Central memory CD8-positive, alpha-beta T cell (primary cell): Measurements from ENCODE around the gene SNX9.
A peak's percentile ranks its signal among the peaks of the same experiment; 100 is the strongest.

Experiments used
- ATAC-seq: fragments of 150-1000 bp; cut with Tn5 transposase; replicated peaks from 2 replicates; pipeline ENCODE4 v1.10.0; 2022; ENCODE audit warnings: mild to moderate bottlenecking, moderate FRiP score, moderate number of reproducible peaks; ENCODE audit not compliant: poor library complexity, severe bottlenecking; ENCODE audit errors: extremely low read depth
- DNase-seq, 2 donors: peaks; one replicate each; pipeline ENCODE4 v3.0.0; 2021; ENCODE audit warnings: low spot score in 2 of 2
- H3K27ac Mint-ChIP-seq: one replicate; pipeline ENCODE4 v1.8.0; 2022; ENCODE audit warnings: low read depth, mild to moderate bottlenecking, moderate library complexity, mixed read lengths
- H3K27me3 Mint-ChIP-seq: one replicate; pipeline ENCODE4 v1.8.0; 2022; ENCODE audit warnings: mixed read lengths
- H3K36me3 Mint-ChIP-seq: one replicate; pipeline ENCODE4 v1.8.0; 2022; ENCODE audit warnings: mild to moderate bottlenecking, moderate library complexity, mixed read lengths; ENCODE audit not compliant: insufficient read depth
- H3K4me1 Mint-ChIP-seq: one replicate; pipeline ENCODE4 v1.8.0; 2022; ENCODE audit warnings: mixed read lengths
- H3K4me3 Mint-ChIP-seq: one replicate; pipeline ENCODE4 v1.8.0; 2022; ENCODE audit warnings: mild to moderate bottlenecking, moderate library complexity, mixed read lengths
- H3K9me3 Mint-ChIP-seq: one replicate; pipeline ENCODE4 v1.8.0; 2022; ENCODE audit warnings: mixed read lengths

Gene SNX9

GRCh38 chr6:157877149-157877548, 54.1 kb downstream of the SNX9 start:
- H3K4me1 Mint-ChIP-seq: no peaks in the 10 kb centered on the region
- no peaks in the 10 kb centered on the region for H3K27me3 Mint-ChIP-seq
- no peaks in the 10 kb centered on the region for H3K9me3 Mint-ChIP-seq
- ATAC-seq: no peak
- peaks cover 23% of the 10 kb centered on the region for H3K36me3 Mint-ChIP-seq
- no peak overlapping the region for H3K4me3 Mint-ChIP-seq
- DNase-seq: no peak
- no peak overlapping the region for H3K27ac Mint-ChIP-seq

GRCh38 chr6:157877573-157878438, 54.8 kb downstream of the SNX9 start:
- DNase-seq: no peak

GRCh38 chr6:157879034-157879872, 56.2 kb downstream of the SNX9 start:
- Mint-ChIP-seq H3K4me1 (no peaks in the 10 kb centered on the region), H3K4me3 (no peak overlapping the region), H3K36me3 (peaks cover 23% of the 10 kb centered on the region), H3K27me3 (no peaks in the 10 kb centered on the region), H3K9me3 (no peaks in the 10 kb centered on the region), H3K27ac (no peak overlapping the region)
- DNase-seq (no peak), ATAC-seq (no peak)

More at GRCh38 chr6:157877573-157878438, 54.8 kb downstream of the SNX9 start:
- Mint-ChIP-seq H3K36me3 (peaks cover 23% of the 10 kb centered on the region), H3K4me3 (no peak overlapping the region), H3K27me3 (no peaks in the 10 kb centered on the region), H3K9me3 (no peaks in the 10 kb centered on the region), H3K27ac (no peak overlapping the region), H3K4me1 (no peaks in the 10 kb centered on the region)
- no peak for ATAC-seq

GRCh38 chr6:157879873-157880254, 56.8 kb downstream of the SNX9 start:
- no peaks in the 10 kb centered on the region for H3K27me3 Mint-ChIP-seq
- no peak for ATAC-seq
- no peak for DNase-seq
- H3K9me3 Mint-ChIP-seq: no peaks in the 10 kb centered on the region
- no peak overlapping the region for H3K4me3 Mint-ChIP-seq
- no peaks in the 10 kb centered on the region for H3K4me1 Mint-ChIP-seq
- H3K36me3 Mint-ChIP-seq: peaks cover 20% of the 10 kb centered on the region
- no peak overlapping the region for H3K27ac Mint-ChIP-seq

- Mint-ChIP-seq H3K4me3 (no peak overlapping the region), H3K27ac (no peak overlapping the region), H3K36me3 (peaks cover 14% of the 10 kb centered on the region), H3K27me3 (no peaks in the 10 kb centered on the region), H3K4me1 (no peaks in the 10 kb centered on the region), H3K9me3 (no peaks in the 10 kb centered on the region)
- DNase-seq (no peak), ATAC-seq (no peak)
Measured at GRCh38 chr6:157880534-157880933, 57.5 kb downstream of the SNX9 start.

- no peak overlapping the region for H3K27ac Mint-ChIP-seq
- peaks cover 15% of the 10 kb centered on the region for H3K36me3 Mint-ChIP-seq
- H3K27me3 Mint-ChIP-seq: no peaks in the 10 kb centered on the region
- no peak for ATAC-seq
- no peaks in the 10 kb centered on the region for H3K9me3 Mint-ChIP-seq
- DNase-seq: no peak
- H3K4me3 Mint-ChIP-seq: no peak overlapping the region
- no peaks in the 10 kb centered on the region for H3K4me1 Mint-ChIP-seq
Measured at GRCh38 chr6:157881342-157881741, 58.3 kb downstream of the SNX9 start.

GRCh38 chr6:157884756-157885155, 61.7 kb downstream of the SNX9 start:
- Mint-ChIP-seq H3K27ac (no peak overlapping the region), H3K4me1 (no peaks in the 10 kb centered on the region), H3K36me3 (peaks cover 11% of the 10 kb centered on the region), H3K9me3 (no peaks in the 10 kb centered on the region), H3K4me3 (no peak overlapping the region), H3K27me3 (no peaks in the 10 kb centered on the region)
- DNase-seq (no peak), ATAC-seq (no peak)

- DNase-seq (peak in 1 of 2 donors; percentile 21), ATAC-seq (peak; percentile 80)
- Mint-ChIP-seq H3K9me3 (no peaks in the 10 kb centered on the region), H3K4me1 (no peaks in the 10 kb centered on the region), H3K36me3 (peaks cover 9% of the 10 kb centered on the region), H3K4me3 (no peak overlapping the region), H3K27ac (peak overlapping the region; percentile 45), H3K27me3 (no peaks in the 10 kb centered on the region)
Measured at GRCh38 chr6:157885211-157885788, 62.3 kb downstream of the SNX9 start.

- Mint-ChIP-seq H3K36me3 (peaks cover 8% of the 10 kb centered on the region), H3K4me1 (no peaks in the 10 kb centered on the region), H3K4me3 (no peak overlapping the region), H3K27ac (peak overlapping the region; percentile 45), H3K27me3 (no peaks in the 10 kb centered on the region), H3K9me3 (no peaks in the 10 kb centered on the region)
- ATAC-seq (no peak), DNase-seq (no peak)
Measured at GRCh38 chr6:157885876-157886275, 62.8 kb downstream of the SNX9 start.

- Mint-ChIP-seq H3K27ac (no peak overlapping the region), H3K27me3 (no peaks in the 10 kb centered on the region), H3K9me3 (no peaks in the 10 kb centered on the region), H3K4me3 (no peak overlapping the region), H3K36me3 (peaks cover 11% of the 10 kb centered on the region), H3K4me1 (peaks cover 12% of the 10 kb centered on the region)
- ATAC-seq: no peak
- no peak for DNase-seq
Measured at GRCh38 chr6:157887892-157888291, 64.8 kb downstream of the SNX9 start.

GRCh38 chr6:157891544-157892362, 68.7 kb downstream of the SNX9 start:
- H3K4me1 Mint-ChIP-seq: peaks cover 12% of the 10 kb centered on the region
- ATAC-seq: no peak
- no peak overlapping the region for H3K4me3 Mint-ChIP-seq
- H3K27ac Mint-ChIP-seq: peak overlapping the region; percentile 17
- no peaks in the 10 kb centered on the region for H3K27me3 Mint-ChIP-seq
- H3K9me3 Mint-ChIP-seq: no peaks in the 10 kb centered on the region
- DNase-seq: no peak
- H3K36me3 Mint-ChIP-seq: peaks cover 15% of the 10 kb centered on the region

- H3K27ac Mint-ChIP-seq: peak overlapping the region; percentile 17
- H3K4me1 Mint-ChIP-seq: peaks cover 12% of the 10 kb centered on the region
- ATAC-seq: no peak
- H3K4me3 Mint-ChIP-seq: no peak overlapping the region
- no peaks in the 10 kb centered on the region for H3K27me3 Mint-ChIP-seq
- no peaks in the 10 kb centered on the region for H3K9me3 Mint-ChIP-seq
- peaks cover 19% of the 10 kb centered on the region for H3K36me3 Mint-ChIP-seq
- no peak for DNase-seq
Measured at GRCh38 chr6:157892363-157892877, 69.4 kb downstream of the SNX9 start.
